Measurements from ENCODE around the gene SLFN11. TPM values are rescaled to one million over a fixed set of nuclear protein-coding genes. Genes with fewer than 3 reads are reported as not detected.

SLFN11 gene, protein sequence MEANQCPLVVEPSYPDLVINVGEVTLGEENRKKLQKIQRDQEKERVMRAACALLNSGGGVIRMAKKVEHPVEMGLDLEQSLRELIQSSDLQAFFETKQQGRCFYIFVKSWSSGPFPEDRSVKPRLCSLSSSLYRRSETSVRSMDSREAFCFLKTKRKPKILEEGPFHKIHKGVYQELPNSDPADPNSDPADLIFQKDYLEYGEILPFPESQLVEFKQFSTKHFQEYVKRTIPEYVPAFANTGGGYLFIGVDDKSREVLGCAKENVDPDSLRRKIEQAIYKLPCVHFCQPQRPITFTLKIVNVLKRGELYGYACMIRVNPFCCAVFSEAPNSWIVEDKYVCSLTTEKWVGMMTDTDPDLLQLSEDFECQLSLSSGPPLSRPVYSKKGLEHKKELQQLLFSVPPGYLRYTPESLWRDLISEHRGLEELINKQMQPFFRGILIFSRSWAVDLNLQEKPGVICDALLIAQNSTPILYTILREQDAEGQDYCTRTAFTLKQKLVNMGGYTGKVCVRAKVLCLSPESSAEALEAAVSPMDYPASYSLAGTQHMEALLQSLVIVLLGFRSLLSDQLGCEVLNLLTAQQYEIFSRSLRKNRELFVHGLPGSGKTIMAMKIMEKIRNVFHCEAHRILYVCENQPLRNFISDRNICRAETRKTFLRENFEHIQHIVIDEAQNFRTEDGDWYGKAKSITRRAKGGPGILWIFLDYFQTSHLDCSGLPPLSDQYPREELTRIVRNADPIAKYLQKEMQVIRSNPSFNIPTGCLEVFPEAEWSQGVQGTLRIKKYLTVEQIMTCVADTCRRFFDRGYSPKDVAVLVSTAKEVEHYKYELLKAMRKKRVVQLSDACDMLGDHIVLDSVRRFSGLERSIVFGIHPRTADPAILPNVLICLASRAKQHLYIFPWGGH
- total RNA-seq: 7.8 TPM

DNA sequence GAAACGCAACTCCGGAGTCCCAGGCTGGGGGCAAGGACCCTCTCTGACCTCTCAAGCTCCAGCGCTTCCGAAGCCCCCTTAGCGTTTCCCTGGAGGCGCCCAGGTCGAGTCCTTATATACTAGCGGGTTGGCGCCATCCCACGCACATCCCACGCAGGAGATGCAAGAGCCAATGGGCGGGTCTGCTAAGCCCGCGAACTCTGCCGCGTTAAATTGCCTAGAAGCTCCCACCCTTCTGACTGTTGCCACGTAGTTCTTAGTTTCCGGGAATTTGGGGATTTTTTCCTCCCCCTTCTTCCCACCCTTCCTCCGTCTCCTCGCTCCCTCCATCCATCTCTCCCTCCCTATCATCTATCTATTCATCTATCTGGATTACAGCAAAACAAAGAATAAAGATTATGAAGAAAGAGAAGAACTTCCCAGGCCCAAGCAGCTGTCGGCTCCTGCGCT is at the start of gene SLFN11:
TSS of gene SLFN11 (minus strand) at position 88 of the 450 bp plus-strand sequence. CDS start 9,814 bp downstream, outside the sequence.

Small RNA genes lying within 50 kb of the gene (small RNA-seq; reads per million reads assigned to genes)
- gene AC060766.3 (not detected), gene AC060766.5 (not detected)

Other genes starting within 250 kb of the SLFN11 start
- gene NLE1, start 231.3 kb downstream of the SLFN11 start, total RNA-seq: 20.5 TPM
- not detected for gene UNC45B, start 225.8 kb downstream of the SLFN11 start, total RNA-seq
- gene SLC35G3, start 179.2 kb downstream of the SLFN11 start, total RNA-seq: not detected
- gene SLFN5, start 130.5 kb downstream of the SLFN11 start, total RNA-seq: 9.9 TPM
- 8.8 TPM for gene SLFN12, start 58.9 kb upstream of the SLFN11 start, total RNA-seq
- gene SLFN13, start 75.1 kb upstream of the SLFN11 start, total RNA-seq: 1.4 TPM
- gene SLFN12L, start 164.1 kb upstream of the SLFN11 start, total RNA-seq: 0.46 TPM
- gene SLFN14, start 187.2 kb upstream of the SLFN11 start, total RNA-seq: 0.23 TPM
- 7.2 TPM for gene PEX12, start 204.9 kb upstream of the SLFN11 start, total RNA-seq
- 287 TPM for gene AP2B1, start 213.7 kb upstream of the SLFN11 start, total RNA-seq